ENCODE measurements around the gene POMT1.
A peak's percentile ranks its signal among the peaks of the same experiment; 100 is the strongest.
"Not testable (repeated sequence)": the region's sequence is repeated elsewhere in the genome, so short reads cannot be mapped to it uniquely, and the experiment has no call there.

The POMT1 gene, protein sequence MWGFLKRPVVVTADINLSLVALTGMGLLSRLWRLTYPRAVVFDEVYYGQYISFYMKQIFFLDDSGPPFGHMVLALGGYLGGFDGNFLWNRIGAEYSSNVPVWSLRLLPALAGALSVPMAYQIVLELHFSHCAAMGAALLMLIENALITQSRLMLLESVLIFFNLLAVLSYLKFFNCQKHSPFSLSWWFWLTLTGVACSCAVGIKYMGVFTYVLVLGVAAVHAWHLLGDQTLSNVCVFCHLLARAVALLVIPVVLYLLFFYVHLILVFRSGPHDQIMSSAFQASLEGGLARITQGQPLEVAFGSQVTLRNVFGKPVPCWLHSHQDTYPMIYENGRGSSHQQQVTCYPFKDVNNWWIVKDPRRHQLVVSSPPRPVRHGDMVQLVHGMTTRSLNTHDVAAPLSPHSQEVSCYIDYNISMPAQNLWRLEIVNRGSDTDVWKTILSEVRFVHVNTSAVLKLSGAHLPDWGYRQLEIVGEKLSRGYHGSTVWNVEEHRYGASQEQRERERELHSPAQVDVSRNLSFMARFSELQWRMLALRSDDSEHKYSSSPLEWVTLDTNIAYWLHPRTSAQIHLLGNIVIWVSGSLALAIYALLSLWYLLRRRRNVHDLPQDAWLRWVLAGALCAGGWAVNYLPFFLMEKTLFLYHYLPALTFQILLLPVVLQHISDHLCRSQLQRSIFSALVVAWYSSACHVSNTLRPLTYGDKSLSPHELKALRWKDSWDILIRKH

GRCh38 chr9:131502781-131503625 lies at the start of gene POMT1:
POMT1 (plus strand) TSS chr9:131502918; CDS start chr9:131504219, 1,301 bp downstream.
- DNase-seq (ENCODE audit: low read depth in 3 of 3), result peak; percentile 79 to 88 (median 81)

GRCh38 chr9:131454028-131454427 lies 48.7 kb upstream of the POMT1 start:
- no peak for DNase-seq (ENCODE audit: low read depth in 3 of 3)

DNA sequence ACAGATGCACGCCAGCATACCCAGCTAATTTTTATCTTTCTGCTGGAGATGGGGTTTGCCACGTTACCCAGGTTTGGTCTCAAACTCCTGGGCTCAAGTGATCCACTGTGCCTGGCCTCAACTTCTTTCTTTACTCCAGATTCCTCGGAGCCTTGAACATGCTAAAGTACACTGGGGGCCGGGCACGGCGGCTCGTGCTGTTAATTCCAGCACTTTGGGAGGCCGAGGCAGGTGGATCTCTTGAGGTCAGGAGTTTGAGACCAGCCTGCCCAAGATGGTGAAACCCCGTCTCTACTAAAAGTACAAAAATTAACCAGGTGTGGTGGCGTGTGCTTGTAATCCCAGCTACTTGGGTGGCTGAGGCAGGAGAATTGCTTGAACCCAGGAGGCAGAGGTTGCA lies 47.1 kb upstream of the POMT1 start:
- DNase-seq (ENCODE audit: low read depth in 3 of 3), result not testable (repeated sequence)

GRCh38 chr9:131457746-131458145 lies 45.0 kb upstream of the POMT1 start:
- no peak for DNase-seq (ENCODE audit: low read depth in 3 of 3)

DNA sequence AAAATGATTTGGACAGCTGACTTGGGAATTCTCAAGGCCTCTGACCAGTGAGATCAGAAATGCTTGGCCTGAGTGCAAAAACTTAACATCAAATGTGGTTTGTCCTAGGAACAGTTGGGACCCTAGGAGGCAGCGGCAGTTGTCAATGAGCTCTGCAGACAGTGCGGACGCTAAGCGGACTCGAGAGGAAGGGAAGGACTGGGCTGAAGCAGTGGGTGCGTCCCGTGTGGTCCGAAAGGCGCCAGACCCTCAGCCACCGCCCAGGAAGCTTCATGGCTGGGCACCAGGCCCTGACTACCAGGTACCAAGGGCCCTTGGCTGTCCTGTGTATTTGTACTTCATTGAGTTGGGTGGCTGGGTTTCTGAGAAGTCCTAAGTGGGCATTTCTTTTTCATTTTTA lies 43.7 kb upstream of the POMT1 start:
- no peak for DNase-seq (ENCODE audit: low read depth in 3 of 3)

DNA sequence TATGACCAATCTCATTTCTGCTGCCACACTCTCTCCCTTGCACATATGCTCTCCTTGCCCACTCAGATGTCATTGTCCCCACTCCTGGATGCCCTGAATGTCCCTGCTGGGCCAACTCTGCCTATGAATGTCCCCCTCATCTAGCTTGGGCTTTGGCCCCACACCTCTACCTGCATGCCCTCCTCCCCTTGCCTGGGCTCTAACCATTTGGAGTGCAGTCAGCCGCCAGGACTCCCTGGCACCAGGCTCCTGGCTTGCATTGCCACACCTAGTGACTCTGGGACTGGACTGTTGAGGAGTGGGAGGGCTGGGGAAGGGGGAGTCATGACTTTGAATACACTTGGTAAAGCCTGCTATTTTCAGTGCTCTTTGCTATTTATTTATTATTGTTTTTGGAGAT lies 41.6 kb upstream of the POMT1 start:
- DNase-seq (ENCODE audit: low read depth in 3 of 3), result no peak

DNA sequence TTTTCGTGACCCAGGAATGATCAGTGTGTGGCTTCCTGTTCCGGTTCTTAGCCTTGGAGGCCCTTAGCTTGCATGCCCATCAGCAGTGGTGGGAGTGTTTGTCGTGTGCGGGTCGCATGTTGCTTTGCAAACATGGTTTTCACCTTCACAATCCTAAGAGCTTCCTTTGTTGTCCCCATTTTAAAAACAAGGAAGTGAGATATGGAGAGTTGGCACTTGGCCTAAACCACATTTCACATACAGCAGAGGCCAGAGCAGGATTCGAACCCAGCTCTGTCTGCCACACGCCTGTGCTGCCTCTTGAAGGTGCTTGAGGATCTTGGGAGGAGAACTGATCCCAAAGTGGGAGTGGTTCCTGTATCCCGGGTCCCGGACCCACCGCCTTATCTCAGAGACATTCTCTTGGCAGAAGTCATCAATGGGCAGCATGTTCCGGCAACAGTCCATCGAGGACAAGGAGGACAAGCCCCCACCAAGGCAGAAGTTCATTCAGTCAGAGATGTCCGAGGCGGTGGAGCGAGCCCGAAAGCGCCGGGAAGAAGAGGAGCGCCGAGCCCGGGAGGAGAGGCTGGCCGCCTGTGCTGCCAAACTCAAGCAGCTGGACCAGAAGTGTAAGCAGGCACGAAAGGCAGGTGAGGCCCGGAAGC lies 38.2 kb upstream of the POMT1 start:
- no peak for DNase-seq (ENCODE audit: low read depth in 3 of 3)

DNA sequence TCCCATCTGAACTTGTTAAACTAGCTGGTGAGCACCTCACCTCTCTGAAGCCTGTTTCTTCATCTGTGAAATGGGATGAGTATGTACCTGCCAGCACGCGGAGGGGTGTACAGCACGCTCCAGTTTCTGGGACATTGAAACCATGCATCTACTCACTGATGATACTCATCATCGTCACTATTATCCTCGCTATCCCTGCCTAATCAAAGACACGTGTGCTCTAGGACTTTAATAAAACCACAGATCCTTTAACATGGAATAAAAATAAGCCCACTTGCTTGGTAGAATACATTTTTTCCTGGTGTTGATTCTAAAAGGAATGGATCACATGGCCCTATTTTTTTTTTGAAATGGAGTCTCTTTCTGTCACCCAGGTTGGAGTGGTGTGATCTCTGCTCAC lies 37.3 kb upstream of the POMT1 start:
- no peak for DNase-seq (ENCODE audit: low read depth in 3 of 3)

GRCh38 chr9:131467214-131467935 lies 35.3 kb upstream of the POMT1 start:
- no peak for DNase-seq (ENCODE audit: low read depth in 3 of 3)

- no peak for DNase-seq (ENCODE audit: low read depth in 3 of 3)
Measured at GRCh38 chr9:131468031-131468430, 34.7 kb upstream of the POMT1 start.

DNA sequence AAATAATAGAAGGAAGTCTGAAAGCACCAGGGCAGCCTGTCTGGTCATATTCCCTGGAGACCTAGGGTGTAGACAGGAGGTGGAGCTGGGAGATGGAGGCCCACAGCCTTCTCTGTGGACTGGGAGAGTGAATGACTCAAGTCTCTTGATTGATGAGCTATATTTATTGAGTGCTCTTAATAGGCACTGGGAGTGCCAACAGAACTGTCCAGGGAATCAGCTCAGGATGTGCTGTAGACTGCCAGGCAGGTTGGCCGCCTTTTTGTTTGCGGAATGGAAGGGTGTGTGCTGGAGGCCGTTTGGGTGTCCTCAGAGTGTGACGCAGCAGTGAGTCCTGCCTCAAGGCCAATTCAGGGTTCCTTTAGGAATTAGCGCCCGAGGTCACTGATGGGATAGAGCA lies 33.4 kb upstream of the POMT1 start:
- no peak for DNase-seq (ENCODE audit: low read depth in 3 of 3)

DNA sequence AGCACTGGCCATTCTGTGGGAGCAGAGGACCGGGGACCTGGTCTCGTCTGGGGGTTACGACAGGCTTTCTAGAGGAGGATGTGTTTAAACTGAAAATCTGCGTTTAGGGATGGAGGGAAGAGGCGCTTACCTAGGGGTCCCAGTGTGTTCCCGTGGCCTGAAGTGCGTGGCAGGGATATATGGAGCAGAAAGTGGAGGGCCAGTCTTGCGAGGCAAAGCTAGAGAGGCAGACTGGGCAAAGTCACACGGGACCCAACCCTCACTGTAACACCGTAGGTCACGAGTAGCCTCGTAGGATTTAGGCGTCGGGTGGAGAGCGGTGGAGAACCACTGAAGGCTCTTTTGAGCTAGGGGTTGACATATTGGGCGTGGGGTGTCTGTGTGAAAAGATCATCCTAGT lies 32.8 kb upstream of the POMT1 start:
- DNase-seq (ENCODE audit: low read depth in 3 of 3), result no peak

DNA sequence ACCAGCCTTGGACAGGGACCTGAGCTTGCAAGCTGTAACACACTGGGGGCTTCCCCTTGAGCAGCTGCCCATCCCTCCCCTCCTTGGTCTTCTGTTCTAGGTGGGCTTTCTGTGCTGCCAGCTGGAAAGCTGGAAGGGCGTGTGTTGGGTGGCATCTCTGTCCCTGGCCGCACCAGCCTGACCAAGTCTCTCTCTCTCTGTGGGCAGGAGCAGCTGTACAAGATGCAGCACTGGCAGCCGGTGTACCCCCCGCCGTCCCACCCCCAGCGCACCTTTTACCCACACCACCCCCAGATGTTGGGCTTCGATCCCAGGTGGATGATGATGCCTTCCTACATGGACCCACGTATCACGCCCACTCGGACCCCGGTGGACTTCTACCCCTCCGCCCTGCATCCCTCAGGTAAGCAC lies 32.1 kb upstream of the POMT1 start:
- DNase-seq (ENCODE audit: low read depth in 3 of 3), result no peak

DNA sequence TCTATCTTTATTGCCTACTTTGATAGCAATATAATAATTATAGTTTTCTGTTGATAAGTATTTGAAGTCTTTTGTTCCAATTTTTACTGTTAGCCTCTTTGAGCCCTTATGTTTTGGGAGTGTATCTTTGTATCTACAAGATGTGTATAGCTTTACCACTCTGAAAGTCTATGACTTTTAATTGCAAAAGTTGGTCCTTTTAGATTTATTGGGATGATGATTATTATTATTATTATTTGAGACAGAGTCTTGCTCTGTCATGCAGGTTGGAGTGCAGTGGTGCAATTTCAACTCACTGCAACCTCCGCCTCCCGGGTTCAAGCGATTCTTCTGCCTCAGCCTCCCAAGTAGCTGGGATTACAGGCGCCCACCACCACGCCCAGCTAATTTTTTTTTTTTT lies 30.6 kb upstream of the POMT1 start:
- not testable (repeated sequence) for DNase-seq (ENCODE audit: low read depth in 3 of 3)

GRCh38 chr9:131473198-131473885 lies 29.4 kb upstream of the POMT1 start:
- DNase-seq (ENCODE audit: low read depth in 3 of 3), result no peak

DNA sequence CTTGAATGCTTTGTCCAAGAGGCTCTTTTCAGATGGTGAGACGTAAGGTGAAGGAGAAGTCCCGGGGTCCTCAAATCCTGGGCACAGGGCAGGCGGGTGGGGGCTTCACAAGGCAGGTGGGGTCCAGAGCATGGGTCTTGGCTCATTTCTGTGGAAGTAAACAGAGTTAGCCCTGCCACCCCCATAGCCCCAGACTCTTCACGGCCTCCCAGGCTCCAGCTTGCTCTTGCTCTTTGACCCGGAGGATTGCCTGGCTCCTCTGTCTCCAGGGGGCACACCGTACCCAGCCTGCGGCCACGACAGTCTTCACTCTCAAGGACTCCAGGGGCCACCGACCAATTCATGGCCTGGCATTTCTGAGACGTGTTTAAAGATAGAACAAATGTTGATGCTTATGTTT lies 28.8 kb upstream of the POMT1 start:
- DNase-seq (ENCODE audit: low read depth in 3 of 3), result no peak

DNA sequence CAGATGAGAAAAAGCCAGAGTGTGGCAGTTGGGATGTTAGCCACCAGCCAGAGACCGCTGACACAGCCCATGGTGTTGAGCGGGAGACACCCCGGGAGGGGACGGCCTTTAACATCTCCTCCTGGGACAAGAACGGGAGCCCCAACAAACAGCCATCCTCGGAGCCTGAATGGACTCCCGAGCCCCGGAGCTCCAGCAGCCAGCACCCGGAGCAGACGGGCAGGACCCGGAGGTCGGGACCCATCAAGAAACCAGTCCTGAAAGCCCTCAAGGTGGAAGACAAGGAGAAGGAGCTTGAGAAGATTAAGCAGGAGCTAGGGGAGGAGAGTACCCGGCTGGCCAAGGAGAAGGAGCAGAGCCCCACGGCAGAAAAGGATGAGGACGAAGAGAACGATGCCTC lies 28.0 kb upstream of the POMT1 start:
- DNase-seq (ENCODE audit: low read depth in 3 of 3), result no peak

DNA sequence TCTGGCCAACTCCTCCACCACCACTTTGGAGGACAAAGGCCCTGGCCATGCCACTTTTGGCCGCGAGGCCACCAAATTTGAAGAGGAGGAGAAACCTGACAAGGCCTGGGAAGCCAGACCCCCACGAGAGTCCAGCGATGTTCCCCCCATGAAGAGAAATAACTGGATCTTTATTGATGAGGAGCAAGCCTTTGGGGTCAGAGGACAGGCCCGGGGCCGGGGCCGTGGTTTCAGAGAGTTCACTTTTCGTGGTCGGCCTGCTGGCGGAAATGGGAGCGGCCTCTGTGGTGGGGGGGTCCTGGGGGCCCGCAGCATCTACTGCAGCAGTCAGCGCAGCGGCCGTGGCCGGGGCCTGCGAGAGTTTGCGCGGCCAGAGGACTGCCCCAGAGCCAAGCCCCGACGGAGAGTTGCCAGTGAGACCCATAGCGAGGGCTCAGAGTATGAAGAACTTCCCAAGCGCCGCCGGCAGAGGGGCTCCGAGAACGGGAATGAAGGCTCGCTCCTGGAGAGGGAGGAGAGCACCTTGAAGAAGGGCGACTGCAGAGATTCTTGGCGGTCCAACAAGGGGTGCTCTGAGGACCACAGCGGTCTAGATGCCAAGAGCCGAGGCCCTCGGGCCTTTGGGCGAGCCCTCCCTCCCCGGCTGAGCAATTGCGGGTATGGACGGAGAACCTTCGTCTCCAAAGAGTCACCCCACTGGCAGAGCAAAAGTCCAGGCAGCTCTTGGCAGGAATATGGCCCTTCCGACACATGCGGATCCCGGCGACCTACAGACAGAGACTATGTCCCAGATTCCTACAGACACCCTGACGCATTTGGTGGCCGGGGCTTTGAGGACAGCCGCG lies 27.4 kb upstream of the POMT1 start:
- no peak for DNase-seq (ENCODE audit: low read depth in 3 of 3)

GRCh38 chr9:131475956-131476776 lies 26.6 kb upstream of the POMT1 start:
- no peak for DNase-seq (ENCODE audit: low read depth in 3 of 3)
